ENCODE measurements around the gene PLA2G1B. TPM values are rescaled to one million over a fixed set of nuclear protein-coding genes. Genes with fewer than 3 reads are reported as not detected.

PLA2G1B gene
- total RNA-seq, 1 experiment from 2014 or later = not detected

DNA sequence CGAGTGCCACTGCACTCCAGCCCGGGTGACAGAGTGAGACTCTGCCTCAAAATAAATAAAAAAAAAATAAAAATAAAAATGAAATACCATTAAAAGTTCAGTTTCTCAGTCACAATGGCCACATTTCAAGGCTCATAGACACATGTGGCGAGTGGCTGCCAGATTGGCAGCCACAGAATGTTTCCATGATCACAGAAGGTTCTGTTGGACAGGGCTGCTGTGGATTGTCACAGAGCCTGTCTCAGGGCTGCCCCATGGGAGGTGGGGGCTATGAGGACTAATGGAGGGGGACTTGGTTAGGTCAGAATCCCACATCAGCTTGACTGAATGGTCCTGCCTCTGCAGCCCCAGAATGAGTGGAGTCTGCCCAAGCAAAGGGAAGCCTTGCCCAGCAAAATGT, 3.8 kb upstream of the PLA2G1B start:
- BruUV-seq (replicated peaks) = no TSS peak
- CTCF ChIA-PET = no interaction called here
- H3K9me3 ChIP-seq (ENCODE audit: low read depth, low read length, poor library complexity, severe bottlenecking) = no peaks in the 10 kb centered on the region
- DNase-seq (ENCODE audit: low spot score) = no peak
- no peaks in the 10 kb centered on the region for H3K4me1 ChIP-seq (ENCODE audit: insufficient read depth, low read length, poor library complexity, severe bottlenecking)
- POLR2A ChIA-PET (ENCODE audit: low non-redundant PET) = no interaction called here
- no peak overlapping the region for H3K4me3 ChIP-seq (ENCODE audit: low read depth, low read length, poor library complexity, severe bottlenecking)
- H3K27me3 ChIP-seq (replicated peaks; ENCODE audit: insufficient read depth, low read depth, low read length, poor library complexity) = no peaks in the 10 kb centered on the region
- no peak overlapping the region for H3K27ac ChIP-seq (ENCODE audit: low read depth, low read length, poor library complexity, severe bottlenecking)
- H3K36me3 ChIP-seq (ENCODE audit: insufficient read depth, low read length, poor library complexity, severe bottlenecking) = no peaks in the 10 kb centered on the region
- TF ChIP-seq, protein P1, sequence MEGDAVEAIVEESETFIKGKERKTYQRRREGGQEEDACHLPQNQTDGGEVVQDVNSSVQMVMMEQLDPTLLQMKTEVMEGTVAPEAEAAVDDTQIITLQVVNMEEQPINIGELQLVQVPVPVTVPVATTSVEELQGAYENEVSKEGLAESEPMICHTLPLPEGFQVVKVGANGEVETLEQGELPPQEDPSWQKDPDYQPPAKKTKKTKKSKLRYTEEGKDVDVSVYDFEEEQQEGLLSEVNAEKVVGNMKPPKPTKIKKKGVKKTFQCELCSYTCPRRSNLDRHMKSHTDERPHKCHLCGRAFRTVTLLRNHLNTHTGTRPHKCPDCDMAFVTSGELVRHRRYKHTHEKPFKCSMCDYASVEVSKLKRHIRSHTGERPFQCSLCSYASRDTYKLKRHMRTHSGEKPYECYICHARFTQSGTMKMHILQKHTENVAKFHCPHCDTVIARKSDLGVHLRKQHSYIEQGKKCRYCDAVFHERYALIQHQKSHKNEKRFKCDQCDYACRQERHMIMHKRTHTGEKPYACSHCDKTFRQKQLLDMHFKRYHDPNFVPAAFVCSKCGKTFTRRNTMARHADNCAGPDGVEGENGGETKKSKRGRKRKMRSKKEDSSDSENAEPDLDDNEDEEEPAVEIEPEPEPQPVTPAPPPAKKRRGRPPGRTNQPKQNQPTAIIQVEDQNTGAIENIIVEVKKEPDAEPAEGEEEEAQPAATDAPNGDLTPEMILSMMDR (conservative IDR thresholded peaks at IDR 0.05; ENCODE audit: low read depth, low read length) = no peak
- no peak for TF ChIP-seq EZH2 (IDR thresholded peaks at IDR 0.05; ENCODE audit: borderline replicate concordance, low read depth, low read length, poor library complexity, severe bottlenecking)
- intact Hi-C loops (cut with micrococcal nuclease; ENCODE audit: unreplicated experiment) = no loop called here

DNA sequence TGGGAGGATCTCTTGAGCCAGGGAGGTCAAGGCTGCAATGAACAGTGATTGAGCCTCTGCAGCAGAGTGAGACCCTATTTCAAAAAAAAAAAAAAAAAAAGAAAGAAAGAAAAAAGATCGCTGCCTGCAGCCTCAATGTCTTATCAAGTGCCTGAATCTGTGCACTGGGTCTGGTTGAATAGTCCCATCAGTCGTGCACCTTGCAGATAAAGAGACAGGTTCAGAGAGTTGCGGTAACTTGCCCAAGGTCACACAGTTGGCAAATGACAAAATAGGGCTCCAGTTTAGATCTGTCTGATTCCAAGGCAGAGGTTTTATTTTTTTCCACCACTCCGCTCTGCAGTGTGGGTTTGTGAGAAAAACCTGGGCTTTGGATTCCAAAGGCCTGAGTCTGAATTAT, 649 bp upstream of the PLA2G1B start:
- H3K27ac ChIP-seq (ENCODE audit: low read depth, low read length, poor library complexity, severe bottlenecking) = no peak overlapping the region
- intact Hi-C loops (cut with micrococcal nuclease; ENCODE audit: unreplicated experiment) = loop anchor here (5.0 to 10.0 kb wide), 3 partner anchors 107 to 767 kb away; partner anchors contain the start of genes COX6A1 and UNC119B
- no peak for TF ChIP-seq EZH2 (IDR thresholded peaks at IDR 0.05; ENCODE audit: borderline replicate concordance, low read depth, low read length, poor library complexity, severe bottlenecking)
- TF ChIP-seq, protein P1 (conservative IDR thresholded peaks at IDR 0.05; ENCODE audit: low read depth, low read length) = no peak
- H3K27me3 ChIP-seq (replicated peaks; ENCODE audit: insufficient read depth, low read depth, low read length, poor library complexity) = no peaks in the 10 kb centered on the region
- no TSS peak for BruUV-seq (replicated peaks)
- H3K9me3 ChIP-seq (ENCODE audit: low read depth, low read length, poor library complexity, severe bottlenecking) = no peaks in the 10 kb centered on the region
- no peak for DNase-seq (ENCODE audit: low spot score)
- ChIA-PET CTCF (no interaction called here), POLR2A (ENCODE audit: low non-redundant PET) (no interaction called here)
- H3K4me1 ChIP-seq (ENCODE audit: insufficient read depth, low read length, poor library complexity, severe bottlenecking) = no peaks in the 10 kb centered on the region
- H3K36me3 ChIP-seq (ENCODE audit: insufficient read depth, low read length, poor library complexity, severe bottlenecking) = no peaks in the 10 kb centered on the region
- no peak overlapping the region for H3K4me3 ChIP-seq (ENCODE audit: low read depth, low read length, poor library complexity, severe bottlenecking)

DNA sequence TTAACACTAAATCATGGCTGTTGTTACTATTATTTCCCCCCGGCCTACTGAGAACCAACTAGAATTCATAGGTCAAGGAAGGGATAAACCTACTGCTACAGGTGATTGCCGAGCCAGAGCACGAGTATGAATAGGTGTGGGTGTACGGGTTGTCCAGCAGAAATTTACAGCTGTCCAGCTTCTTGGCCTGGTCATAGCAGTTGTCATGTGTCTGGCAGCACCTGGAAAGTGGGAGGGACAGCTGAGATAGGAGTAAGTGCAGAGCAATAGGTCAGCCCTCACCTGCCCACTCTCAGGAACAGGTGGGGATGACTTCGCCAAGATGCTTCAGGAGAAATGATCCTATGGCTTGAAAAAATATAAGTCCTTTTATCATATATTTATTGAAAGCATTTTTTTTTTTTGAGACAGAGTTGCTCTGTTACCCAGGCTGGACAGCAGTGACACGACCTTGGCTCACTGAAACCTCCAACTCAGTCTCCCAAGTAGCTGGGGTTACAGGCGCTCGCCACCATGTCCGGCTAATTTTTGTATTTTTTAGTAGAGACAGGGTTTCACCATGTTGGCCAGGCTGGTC, 2.6 kb downstream of the PLA2G1B start:
- BruUV-seq (replicated peaks) = no TSS peak
- no peaks in the 10 kb centered on the region for H3K9me3 ChIP-seq (ENCODE audit: low read depth, low read length, poor library complexity, severe bottlenecking)
- ChIA-PET CTCF (interaction anchor here (1.6 kb wide), 1 partner anchor 97 kb away, joined by 3 read pairs; no protein-coding TSS in a partner anchor), POLR2A (ENCODE audit: low non-redundant PET) (no interaction called here)
- DNase-seq (ENCODE audit: low spot score) = no peak
- intact Hi-C loops (cut with micrococcal nuclease; ENCODE audit: unreplicated experiment) = loop anchor here (5.0 to 10.0 kb wide), 3 partner anchors 110 to 770 kb away; partner anchors contain the start of genes COX6A1 and UNC119B
- H3K27ac ChIP-seq (ENCODE audit: low read depth, low read length, poor library complexity, severe bottlenecking) = no peak overlapping the region
- no peaks in the 10 kb centered on the region for H3K4me1 ChIP-seq (ENCODE audit: insufficient read depth, low read length, poor library complexity, severe bottlenecking)
- H3K27me3 ChIP-seq (replicated peaks; ENCODE audit: insufficient read depth, low read depth, low read length, poor library complexity) = no peaks in the 10 kb centered on the region
- TF ChIP-seq, protein P1 (conservative IDR thresholded peaks at IDR 0.05; ENCODE audit: low read depth, low read length) = no peak
- no peak for TF ChIP-seq EZH2 (IDR thresholded peaks at IDR 0.05; ENCODE audit: borderline replicate concordance, low read depth, low read length, poor library complexity, severe bottlenecking)
- no peaks in the 10 kb centered on the region for H3K36me3 ChIP-seq (ENCODE audit: insufficient read depth, low read length, poor library complexity, severe bottlenecking)
- no peak overlapping the region for H3K4me3 ChIP-seq (ENCODE audit: low read depth, low read length, poor library complexity, severe bottlenecking)

Data from A673 (cell line).